ENCODE results near the gene CASK. TPM values are rescaled to one million over a fixed set of nuclear protein-coding genes. Genes with fewer than 3 reads are reported as not detected.
"Not testable (repeated sequence)": the region's sequence is repeated elsewhere in the genome, so short reads cannot be mapped to it uniquely, and the experiment has no call there.

CASK gene
- total and polyA plus RNA-seq, 2 donors: 14.9 to 71.2 TPM

DNA sequence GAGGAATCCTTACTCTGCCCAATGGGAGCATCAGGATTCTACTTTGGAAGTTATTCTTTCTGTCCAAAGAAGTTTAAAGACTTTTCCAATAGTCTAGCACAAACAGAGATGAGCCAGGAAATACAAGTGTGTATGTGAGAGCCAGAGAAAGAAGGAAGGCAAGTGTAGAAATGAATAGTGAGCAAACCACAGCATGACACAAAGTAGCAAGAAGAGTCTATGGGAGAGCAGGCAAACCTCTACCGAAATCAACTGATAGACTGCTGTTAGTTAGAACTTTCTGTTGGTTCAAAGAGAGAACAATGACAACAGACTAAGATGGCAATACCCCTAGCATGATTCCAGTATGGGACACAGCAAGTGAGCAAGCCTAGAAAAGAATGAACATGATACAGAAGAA lies 250.7 kb downstream of the CASK start:
- H3K4me1 ChIP-seq (ENCODE audit: insufficient read depth): no peaks in the 10 kb centered on the region
- no peak overlapping the region for H3K4me3 ChIP-seq (ENCODE audit: low read depth, low read length)
- WGBS: 97% methylated on average over 1 of the region's 1 CpG

DNA sequence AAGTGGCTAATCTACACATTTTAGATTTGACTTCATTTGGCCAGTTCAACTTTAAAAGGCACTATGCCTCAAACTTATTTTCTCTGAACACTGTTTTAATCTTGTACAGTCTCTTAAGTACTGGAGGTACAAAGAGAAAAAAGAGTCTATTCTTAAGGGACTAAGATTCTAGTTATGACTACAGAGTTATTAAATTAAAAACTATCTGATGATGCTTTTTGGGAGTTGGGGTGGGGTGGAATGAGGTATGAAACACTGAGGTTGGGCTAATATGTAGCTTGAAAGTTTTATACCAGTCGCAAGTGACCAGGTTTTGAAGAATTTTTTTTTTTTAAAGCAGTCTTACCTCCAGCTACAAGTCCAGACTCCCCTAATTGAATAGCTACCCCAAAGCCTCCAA lies 252.3 kb downstream of the CASK start:
- Histone ChIP-seq H3K27ac (ENCODE audit: low read depth) (no peak overlapping the region), H3K36me3 (ENCODE audit: insufficient read depth) (no peaks in the 10 kb centered on the region), H3K4me1 (ENCODE audit: insufficient read depth) (no peaks in the 10 kb centered on the region), H3K4me3 (ENCODE audit: low read depth, low read length) (no peak overlapping the region)
- WGBS: 96% methylated on average over 1 of the region's 1 CpG
- DNase-seq (ENCODE audit: extremely low spot score): no peak

More for the DNA sequence above, 250.7 kb downstream of the CASK start:
- Histone ChIP-seq H3K27ac (ENCODE audit: low read depth) (no peak overlapping the region), H3K36me3 (ENCODE audit: insufficient read depth) (no peaks in the 10 kb centered on the region)
- DNase-seq (ENCODE audit: extremely low spot score): no peak

DNA sequence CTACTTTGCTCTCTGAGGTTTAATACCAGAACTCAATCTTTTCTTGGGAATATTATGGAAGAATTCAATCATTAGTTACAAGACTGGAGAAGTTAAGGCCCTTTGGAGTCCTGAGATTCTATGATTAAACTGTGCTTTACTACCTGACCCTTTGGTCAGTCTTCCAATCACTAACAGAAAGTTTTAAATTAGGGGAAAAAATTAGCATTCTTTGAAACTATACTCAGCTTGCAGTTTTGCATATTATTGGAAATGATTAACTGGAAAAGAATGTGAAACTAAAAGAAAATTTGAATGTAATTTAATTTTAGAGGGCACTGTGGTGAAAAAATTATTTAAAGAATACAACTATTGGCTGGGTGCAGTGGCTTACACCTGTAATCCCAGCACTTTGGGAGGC lies 253.2 kb downstream of the CASK start:
- Histone ChIP-seq H3K4me3 (ENCODE audit: low read depth, low read length) (no peak overlapping the region), H3K36me3 (ENCODE audit: insufficient read depth) (no peaks in the 10 kb centered on the region), H3K4me1 (ENCODE audit: insufficient read depth) (no peaks in the 10 kb centered on the region), H3K27ac (ENCODE audit: low read depth) (no peak overlapping the region)
- DNase-seq (ENCODE audit: extremely low spot score): no peak

DNA sequence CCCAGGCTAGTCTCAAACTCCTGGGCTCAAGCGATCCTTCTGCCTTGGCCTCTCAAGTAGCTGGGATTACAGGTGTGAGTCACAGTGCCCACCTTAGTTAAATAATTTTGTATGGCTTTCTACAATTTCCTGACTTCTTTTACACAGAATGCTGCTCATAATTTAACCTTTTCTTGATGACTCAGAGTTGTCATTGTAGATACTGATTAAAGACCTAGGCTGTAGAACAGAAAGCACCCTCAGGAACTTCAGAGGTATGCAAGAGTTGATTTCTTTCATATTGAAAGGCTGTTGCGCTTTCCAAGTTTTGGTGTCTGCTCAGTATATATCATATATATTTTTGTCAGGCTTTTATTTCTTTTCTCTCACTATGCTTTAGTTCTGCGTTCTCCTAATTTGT lies 255.7 kb downstream of the CASK start:
- Histone ChIP-seq H3K4me3 (ENCODE audit: low read depth, low read length) (no peak overlapping the region), H3K36me3 (ENCODE audit: insufficient read depth) (no peaks in the 10 kb centered on the region), H3K4me1 (ENCODE audit: insufficient read depth) (no peaks in the 10 kb centered on the region), H3K27ac (ENCODE audit: low read depth) (no peak overlapping the region)
- DNase-seq (ENCODE audit: extremely low spot score): no peak
- WGBS: 98% methylated on average over 3 of the region's 3 CpGs

DNA sequence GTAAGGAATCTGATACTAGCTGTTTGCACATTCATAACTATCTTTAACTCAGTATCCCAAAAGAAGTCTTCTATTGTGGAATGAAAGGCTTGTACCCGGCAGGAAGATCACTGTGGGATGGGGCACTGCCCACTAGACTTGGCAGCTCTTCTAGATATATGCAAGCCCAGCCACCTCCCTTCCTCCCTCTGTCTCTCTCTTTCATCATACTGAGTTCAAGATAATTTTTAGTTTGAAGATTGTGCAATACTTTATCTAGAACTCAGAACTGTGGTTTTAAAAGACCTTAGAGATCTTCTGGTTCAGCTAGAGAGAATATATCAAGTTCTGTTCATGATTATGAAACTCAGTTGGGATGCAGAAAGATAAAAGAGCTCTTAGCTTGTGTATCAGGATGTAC lies 257.1 kb downstream of the CASK start:
- Histone ChIP-seq H3K4me1 (ENCODE audit: insufficient read depth) (no peaks in the 10 kb centered on the region), H3K27ac (ENCODE audit: low read depth) (no peak overlapping the region), H3K4me3 (ENCODE audit: low read depth, low read length) (no peak overlapping the region), H3K36me3 (ENCODE audit: insufficient read depth) (no peaks in the 10 kb centered on the region)
- WGBS: 38% methylated on average over 1 of the region's 1 CpG
- no peak for DNase-seq (ENCODE audit: extremely low spot score)

DNA sequence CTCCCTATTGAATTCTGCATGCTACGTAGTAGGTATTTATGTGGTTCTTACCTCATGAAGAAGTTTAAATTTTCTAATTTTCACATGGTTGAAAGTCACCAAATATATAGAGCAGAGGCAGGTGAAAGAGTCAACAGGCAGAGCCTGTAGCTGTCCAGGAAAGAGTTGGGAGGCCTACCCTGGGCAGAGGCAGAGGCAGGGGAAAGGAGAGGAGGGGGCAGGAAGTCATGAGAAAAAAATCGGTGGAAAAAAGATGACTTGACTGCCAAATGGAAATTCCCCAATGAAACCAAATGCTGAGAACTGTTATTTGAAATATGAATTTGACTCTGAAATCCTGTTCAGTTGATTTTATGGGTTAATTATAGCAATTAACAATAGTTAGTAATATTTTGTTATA lies 257.7 kb downstream of the CASK start:
- Histone ChIP-seq H3K4me1 (ENCODE audit: insufficient read depth) (no peaks in the 10 kb centered on the region), H3K27ac (ENCODE audit: low read depth) (no peak overlapping the region), H3K36me3 (ENCODE audit: insufficient read depth) (no peaks in the 10 kb centered on the region), H3K4me3 (ENCODE audit: low read depth, low read length) (no peak overlapping the region)
- 73% methylated on average over 2 of the region's 2 CpGs for WGBS
- no peak for DNase-seq (ENCODE audit: extremely low spot score)

DNA sequence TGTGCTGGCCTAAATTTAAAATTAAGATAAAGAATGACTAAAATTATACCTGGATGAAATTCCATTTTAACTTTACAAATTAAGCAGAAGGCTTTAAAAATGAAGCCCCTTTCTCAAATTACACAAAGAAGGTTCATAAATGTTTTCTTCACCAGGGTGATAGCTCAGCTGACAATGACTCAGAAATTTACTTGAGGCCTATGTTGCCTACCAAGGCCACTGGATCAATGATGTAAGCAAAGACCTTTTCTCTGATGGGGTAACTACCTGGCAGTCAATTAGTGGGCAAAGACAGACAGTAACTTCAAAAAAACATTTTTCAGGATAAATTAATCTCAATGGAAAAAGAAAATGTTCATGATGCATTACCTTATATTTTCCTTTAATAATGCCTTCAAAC lies 258.4 kb downstream of the CASK start:
- H3K27ac ChIP-seq (ENCODE audit: low read depth): no peak overlapping the region
- H3K4me3 ChIP-seq (ENCODE audit: low read depth, low read length): no peak overlapping the region
- no peaks in the 10 kb centered on the region for H3K36me3 ChIP-seq (ENCODE audit: insufficient read depth)
- DNase-seq (ENCODE audit: extremely low spot score): no peak
- H3K4me1 ChIP-seq (ENCODE audit: insufficient read depth): no peaks in the 10 kb centered on the region

DNA sequence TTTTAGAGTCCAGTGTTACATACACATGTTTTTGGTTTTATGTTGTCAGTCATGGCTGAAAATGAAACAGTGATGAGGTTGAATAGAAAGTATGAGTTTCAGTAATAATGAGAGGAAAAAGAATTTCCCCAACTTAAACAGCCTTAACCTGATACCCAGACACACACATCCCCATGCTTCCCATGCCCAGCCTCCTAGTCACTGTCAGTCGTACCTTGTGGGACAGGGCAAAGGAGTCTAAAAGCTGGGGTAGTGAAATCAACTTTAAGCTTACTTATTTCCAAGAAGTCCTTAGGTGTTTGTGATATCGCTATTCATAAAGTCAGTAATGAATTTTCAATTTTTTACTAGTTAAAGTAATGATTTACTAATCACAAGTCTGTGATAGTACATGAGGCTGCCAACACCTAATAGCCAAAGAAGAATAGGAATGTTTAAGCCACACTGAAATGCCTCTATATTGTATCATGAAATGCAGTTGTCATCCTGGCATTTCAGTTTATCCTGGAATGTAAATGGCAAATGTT lies 258.9 kb downstream of the CASK start:
- DNase-seq (ENCODE audit: extremely low spot score): no peak
- Histone ChIP-seq H3K36me3 (ENCODE audit: insufficient read depth) (no peaks in the 10 kb centered on the region), H3K4me3 (ENCODE audit: low read depth, low read length) (no peak overlapping the region), H3K4me1 (ENCODE audit: insufficient read depth) (no peaks in the 10 kb centered on the region), H3K27ac (ENCODE audit: low read depth) (no peak overlapping the region)
- 94% methylated on average over 2 of the region's 2 CpGs for WGBS

DNA sequence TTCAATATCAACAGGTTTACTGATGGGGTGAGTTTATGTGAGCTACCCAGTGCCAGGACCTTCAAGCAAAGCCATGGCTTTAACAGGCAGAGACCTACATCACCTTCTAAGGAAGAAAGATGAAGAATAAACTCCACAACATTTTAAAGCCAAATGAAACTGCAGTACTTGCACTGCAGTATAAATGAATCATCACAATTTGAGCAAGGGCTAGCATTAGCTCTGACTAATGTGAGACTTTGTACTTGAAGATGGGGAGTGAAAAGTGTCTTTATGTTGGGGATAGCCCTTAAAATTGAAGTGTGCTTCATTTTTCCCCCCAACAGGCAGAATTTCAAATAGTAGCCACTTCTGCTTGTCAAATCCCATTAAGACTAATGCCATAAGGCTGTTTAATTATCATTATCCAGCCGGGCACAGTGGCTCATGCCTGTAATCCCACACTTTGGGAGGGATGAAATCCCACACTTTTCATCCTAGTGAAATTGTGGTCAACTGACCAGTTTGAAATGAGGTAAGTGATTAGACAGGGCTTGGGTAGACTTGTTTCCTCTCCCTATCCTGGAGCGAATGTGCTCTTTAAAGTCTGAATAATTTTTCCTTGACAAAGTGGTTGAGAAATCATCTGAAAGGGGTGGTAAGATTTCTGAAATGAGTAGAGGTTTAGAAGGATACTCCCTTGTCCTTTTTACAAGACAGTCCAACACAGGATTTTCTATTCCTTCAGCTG lies 261.8 kb downstream of the CASK start:
- Histone ChIP-seq H3K27ac (ENCODE audit: low read depth) (no peak overlapping the region), H3K4me1 (ENCODE audit: insufficient read depth) (no peaks in the 10 kb centered on the region), H3K4me3 (ENCODE audit: low read depth, low read length) (no peak overlapping the region), H3K36me3 (ENCODE audit: insufficient read depth) (no peaks in the 10 kb centered on the region)
- no peak for DNase-seq (ENCODE audit: extremely low spot score)
- WGBS: 60% methylated on average over 2 of the region's 2 CpGs

DNA sequence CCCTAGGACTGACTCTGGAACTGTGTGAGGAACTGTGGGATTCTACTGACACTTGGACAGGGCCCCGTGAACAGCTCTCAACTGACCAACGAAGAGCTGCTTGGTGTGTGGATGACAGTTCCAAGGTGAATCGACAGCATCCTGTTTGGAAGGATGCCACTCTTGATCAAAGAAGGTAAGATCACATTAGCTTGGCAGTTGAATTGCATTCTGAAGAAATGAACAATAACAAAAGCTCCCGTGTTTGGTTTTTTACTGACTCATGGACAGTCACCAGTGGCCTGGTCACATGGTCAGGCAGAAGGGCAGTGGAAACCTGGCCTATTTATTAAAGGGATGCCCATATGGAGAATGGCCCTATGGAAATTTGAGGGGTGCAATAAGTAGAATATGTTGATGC lies 267.7 kb downstream of the CASK start:
- WGBS: 82% methylated on average over 4 of the region's 4 CpGs
- no peak overlapping the region for H3K27ac ChIP-seq (ENCODE audit: low read depth)
- DNase-seq (ENCODE audit: extremely low spot score): no peak

DNA sequence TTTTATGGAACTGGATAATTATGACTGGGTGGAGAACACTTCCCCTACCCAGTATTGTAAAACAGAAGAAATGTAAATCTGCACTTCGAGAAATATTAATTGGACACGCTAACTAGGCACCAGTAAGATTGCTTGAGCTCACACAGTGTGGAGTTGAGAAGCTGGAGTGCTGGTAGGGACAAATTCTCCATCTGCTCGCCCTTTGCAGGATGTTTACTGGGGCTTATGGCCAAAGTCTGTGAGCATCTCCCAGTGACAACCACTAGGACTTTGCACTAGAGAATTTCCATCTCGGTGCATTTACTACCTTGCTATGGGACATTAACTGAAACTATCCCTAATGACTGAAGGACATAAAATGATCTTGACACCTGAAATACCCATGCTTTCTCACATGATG lies 268.3 kb downstream of the CASK start:
- Histone ChIP-seq H3K4me1 (ENCODE audit: insufficient read depth) (no peaks in the 10 kb centered on the region), H3K27ac (ENCODE audit: low read depth) (no peak overlapping the region), H3K36me3 (ENCODE audit: insufficient read depth) (no peaks in the 10 kb centered on the region), H3K4me3 (ENCODE audit: low read depth, low read length) (no peak overlapping the region)
- no peak for DNase-seq (ENCODE audit: extremely low spot score)
- 92% methylated on average over 4 of the region's 4 CpGs for WGBS

More for the DNA sequence above, 267.7 kb downstream of the CASK start:
- Histone ChIP-seq H3K4me3 (ENCODE audit: low read depth, low read length) (no peak overlapping the region), H3K4me1 (ENCODE audit: insufficient read depth) (no peaks in the 10 kb centered on the region), H3K36me3 (ENCODE audit: insufficient read depth) (no peaks in the 10 kb centered on the region)

DNA sequence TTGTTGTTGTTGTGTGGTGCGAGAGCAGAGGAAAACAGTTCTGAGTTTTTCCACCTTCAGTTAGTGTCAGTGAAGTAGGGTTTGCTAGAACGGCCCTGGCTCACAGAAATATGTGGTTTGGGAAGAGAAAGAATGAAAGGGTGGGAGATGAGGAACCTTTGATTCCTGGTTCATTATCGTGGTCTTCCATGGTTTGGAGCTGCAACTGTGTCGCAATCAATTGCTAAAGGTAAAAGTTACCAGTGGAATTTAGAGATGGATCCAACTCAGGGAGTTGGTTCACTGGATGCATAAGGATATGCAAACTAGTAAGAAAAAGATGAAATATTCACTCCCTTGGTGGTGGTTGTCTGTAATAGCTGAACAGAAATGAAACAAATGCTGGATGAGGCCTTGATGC lies 270.2 kb downstream of the CASK start:
- Histone ChIP-seq H3K4me1 (ENCODE audit: insufficient read depth) (no peaks in the 10 kb centered on the region), H3K4me3 (ENCODE audit: low read depth, low read length) (no peak overlapping the region), H3K36me3 (ENCODE audit: insufficient read depth) (no peaks in the 10 kb centered on the region), H3K27ac (ENCODE audit: low read depth) (no peak overlapping the region)
- no peak for DNase-seq (ENCODE audit: extremely low spot score)
- 97% methylated on average over 4 of the region's 4 CpGs for WGBS

DNA sequence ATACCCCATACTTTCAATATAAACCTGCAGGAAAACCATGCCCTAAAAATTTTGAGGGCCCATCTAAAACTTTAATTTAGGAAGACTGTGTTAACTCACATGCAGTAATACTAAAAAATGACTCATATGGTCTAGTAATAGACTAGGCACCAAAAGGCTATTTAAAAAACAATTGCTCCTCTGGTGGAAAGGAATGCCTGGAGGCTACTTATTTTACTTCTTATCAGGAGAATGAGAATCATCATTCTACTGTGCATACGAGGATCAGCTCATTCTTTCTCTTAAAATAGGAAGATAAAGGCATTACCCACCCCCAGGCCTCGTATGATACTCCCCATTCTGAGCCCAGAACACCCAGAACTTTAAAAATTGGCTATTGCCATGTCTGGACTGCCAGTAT lies 277.2 kb downstream of the CASK start:
- not testable (repeated sequence) for H3K4me3 ChIP-seq (ENCODE audit: low read depth, low read length); H3K27ac ChIP-seq (ENCODE audit: low read depth); H3K4me1 ChIP-seq (ENCODE audit: insufficient read depth); DNase-seq (ENCODE audit: extremely low spot score); H3K36me3 ChIP-seq (ENCODE audit: insufficient read depth)
- WGBS: 85% methylated on average over 2 of the region's 2 CpGs

DNA sequence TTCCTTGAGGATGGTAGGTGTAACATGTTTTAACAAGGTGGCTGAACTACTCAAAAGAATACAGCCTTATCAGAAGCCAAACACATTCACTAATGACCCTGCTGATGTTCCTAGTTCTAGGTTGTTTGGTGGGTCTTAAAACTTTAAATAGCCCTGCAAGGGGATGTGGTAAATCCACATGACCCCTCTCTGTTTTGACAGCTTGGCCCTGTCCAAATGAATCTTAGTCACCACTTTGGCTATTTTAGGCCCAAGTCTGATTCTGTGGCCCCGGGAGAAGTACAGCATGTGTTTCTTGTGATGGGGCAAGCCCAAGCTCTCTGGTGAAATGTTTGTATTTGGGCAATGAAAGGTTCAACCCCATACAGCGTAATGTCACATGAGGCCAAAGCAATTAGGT lies 289.1 kb downstream of the CASK start:
- no peaks in the 10 kb centered on the region for H3K4me1 ChIP-seq (ENCODE audit: insufficient read depth)
- H3K27ac ChIP-seq (ENCODE audit: low read depth): no peak overlapping the region
- no peaks in the 10 kb centered on the region for H3K36me3 ChIP-seq (ENCODE audit: insufficient read depth)
- no peak for DNase-seq (ENCODE audit: extremely low spot score)
- WGBS: 17% methylated on average over 2 of the region's 2 CpGs
- H3K4me3 ChIP-seq (ENCODE audit: low read depth, low read length): no peak overlapping the region

DNA sequence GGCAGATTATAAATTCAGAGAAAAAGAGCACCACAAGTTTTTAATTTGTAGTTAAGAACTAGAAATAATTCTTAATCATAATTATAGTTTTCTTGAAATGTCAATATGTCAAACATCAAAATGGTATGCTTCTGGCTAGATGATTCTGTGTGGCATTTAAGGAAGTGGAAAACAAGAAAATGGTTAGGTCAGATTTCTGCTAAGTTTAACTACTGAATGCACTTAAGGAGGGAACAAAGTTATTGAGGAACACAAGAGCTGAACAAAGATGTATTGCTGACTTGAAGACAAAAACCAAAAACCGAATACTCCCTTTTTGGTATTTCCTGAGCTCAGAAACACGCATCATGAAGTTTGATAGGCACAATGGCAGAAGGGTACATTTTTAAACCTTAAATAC lies 293.3 kb downstream of the CASK start:
- no peaks in the 10 kb centered on the region for H3K36me3 ChIP-seq (ENCODE audit: insufficient read depth)
- no peaks in the 10 kb centered on the region for H3K4me1 ChIP-seq (ENCODE audit: insufficient read depth)
- no peak overlapping the region for H3K4me3 ChIP-seq (ENCODE audit: low read depth, low read length)
- no peak for DNase-seq (ENCODE audit: extremely low spot score)
- no peak overlapping the region for H3K27ac ChIP-seq (ENCODE audit: low read depth)
- WGBS: 95% methylated on average over 2 of the region's 2 CpGs
